GM12892 (cell line): ENCODE measurements around the gene EFCAB14.

Source experiments
- POLR2A ChIP-seq: IDR thresholded peaks from 2 replicates; pipeline ENCODE4 v1.6.1; 2011; ENCODE audit warnings: low read depth, low read length, control low read depth
- POLR2AphosphoS5 ChIP-seq: IDR thresholded peaks from 2 replicates; pipeline ENCODE4 v1.6.1; 2011; ENCODE audit warnings: low read depth, low read length, control low read depth
- TAF1 ChIP-seq: IDR thresholded peaks from 2 replicates; pipeline ENCODE4 v1.6.1; 2011; ENCODE audit warnings: low read depth, mild to moderate bottlenecking, control low read depth, low read length, borderline replicate concordance

GRCh38 chr1:46679789-46680573, 38.9 kb downstream of the EFCAB14 start:
- TF ChIP-seq POLR2AphosphoS5: no peak
- no peak for TF ChIP-seq POLR2A
- no peak for TF ChIP-seq TAF1
